ENCODE results near the gene CATSPERD.

The CATSPERD gene

DNA sequence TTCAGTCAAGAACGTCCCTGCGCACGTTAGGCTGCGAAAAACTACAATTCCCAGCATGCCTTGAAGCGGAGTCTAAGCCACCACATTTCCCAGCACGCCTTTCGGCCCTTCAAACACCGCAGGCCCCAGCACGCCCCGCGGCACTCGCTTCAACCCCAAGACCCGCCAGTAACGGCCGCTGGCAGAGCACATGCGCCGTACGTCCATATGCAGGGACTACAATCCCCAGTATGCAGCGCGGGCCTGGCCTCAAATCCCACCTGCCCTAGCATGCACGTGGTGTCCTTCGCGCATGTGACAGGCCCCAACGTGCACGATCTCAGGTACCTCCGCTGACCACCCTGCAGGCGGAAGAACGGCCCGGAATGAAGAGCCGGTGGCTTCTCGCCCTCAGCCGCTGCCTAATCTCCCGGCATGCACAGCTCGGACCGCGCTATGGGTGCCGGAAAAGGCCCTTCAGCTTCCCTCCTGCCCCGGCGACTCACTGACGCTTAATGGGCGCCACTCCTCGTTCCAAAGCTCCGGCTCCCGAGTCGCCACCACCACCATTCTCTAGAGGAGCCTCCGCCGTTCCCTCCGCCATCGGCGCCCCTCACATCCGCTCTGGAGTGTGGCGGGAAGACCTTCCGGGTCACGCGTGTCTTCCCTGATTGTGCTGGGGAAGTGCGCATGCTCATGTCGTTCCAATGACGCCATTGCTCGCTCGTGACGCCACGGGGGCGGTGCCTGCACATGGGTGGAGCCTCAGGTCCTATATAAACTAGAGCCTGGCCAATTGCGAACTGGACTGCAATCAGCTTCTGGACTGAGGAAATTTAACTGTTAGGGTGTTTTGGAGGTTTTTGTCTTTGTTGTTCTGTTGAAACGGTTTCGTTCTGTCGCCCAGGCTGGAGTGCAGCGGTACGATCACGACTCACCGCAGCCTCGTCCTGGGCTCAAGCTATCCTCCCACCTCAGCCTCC is 70.4 kb downstream of the CATSPERD start, which contains the start of gene DUS3L:
TSS of gene DUS3L (minus strand) at position 605 of the 962 bp plus-strand sequence. CDS start at position 583, 22 bp downstream.
- Histone ChIP-seq H2AFZ (ENCODE audit: insufficient read depth, low read length, poor library complexity) (peak within 1 kb of the TSS; percentile 79), H4K91ac (ENCODE audit: low read depth, low read length) (peak within 1 kb of the TSS; percentile 81)

DNA sequence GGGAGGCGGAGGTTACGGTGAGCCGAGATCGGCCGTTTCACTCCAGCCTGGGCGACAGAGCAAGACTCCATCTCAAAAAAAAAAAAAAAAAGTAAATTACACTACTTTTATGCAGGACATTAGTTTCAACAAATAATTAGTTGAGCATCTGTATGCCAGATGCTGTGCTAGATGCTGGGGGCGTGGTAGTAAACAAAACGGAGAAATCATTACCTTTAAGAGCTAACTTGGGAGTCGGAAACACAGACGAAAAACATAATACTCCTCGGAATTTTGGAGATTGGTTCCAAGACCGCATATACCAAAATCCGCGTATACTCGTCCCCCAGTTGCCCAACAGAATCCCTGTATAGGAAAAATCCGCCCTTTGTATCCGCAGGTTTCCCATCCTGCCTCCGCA is 71.8 kb downstream of the CATSPERD start:
- Histone ChIP-seq H4K8ac (ENCODE audit: low read depth, low read length) (no peak overlapping the region), H3K79me2 (ENCODE audit: control insufficient read depth, insufficient read depth, low read length, poor library complexity) (peaks cover 2% of the 10 kb centered on the region), H3K18ac (ENCODE audit: low read length) (no peak overlapping the region), H3K27me3 (ENCODE audit: insufficient read depth, low read length) (no peaks in the 10 kb centered on the region), H4K12ac (ENCODE audit: low read depth, low read length) (no peak overlapping the region), H3K9me3 (ENCODE audit: insufficient read depth, low read depth, low read length) (peaks cover 2% of the 10 kb centered on the region), H2AK5ac (ENCODE audit: low read length) (no peak overlapping the region), H3K4me2 (ENCODE audit: low read length) (no peak overlapping the region), H4K91ac (ENCODE audit: low read depth, low read length) (no peak overlapping the region), H3K9ac (ENCODE audit: low read length) (no peak overlapping the region), H3K79me1 (ENCODE audit: low read length) (peaks cover 4% of the 10 kb centered on the region), H3K23ac (ENCODE audit: low read length) (no peak overlapping the region), H3K14ac (ENCODE audit: low read length) (no peak overlapping the region), H3K36me3 (ENCODE audit: control insufficient read depth in 1 of 2, insufficient read depth in 2 of 2, low read length in 2 of 2) (peaks cover 27% of the 10 kb centered on the region in 2 experiments), H2BK12ac (ENCODE audit: low read length) (no peak overlapping the region), H2BK120ac (ENCODE audit: insufficient read depth, low read length, poor library complexity) (no peak overlapping the region), H2BK5ac (ENCODE audit: low read depth, low read length, poor library complexity) (no peak overlapping the region), H3K4me1 (ENCODE audit: control insufficient read depth in 1 of 2, insufficient read depth in 2 of 2, low read length in 2 of 2) (peaks cover 3 to 6% of the 10 kb centered on the region in 2 experiments), H3K27ac (ENCODE audit: low read depth, low read length) (no peak overlapping the region), H3K4ac (ENCODE audit: low read depth, low read length) (no peak overlapping the region), H2AFZ (ENCODE audit: insufficient read depth, low read length, poor library complexity) (no peak overlapping the region), H3K4me3 (ENCODE audit: low read depth, low read length) (no peak overlapping the region)
- no peak for DNase-seq
- no CpG with 5 or more reads among the region's 18 CpGs for WGBS (ENCODE audit: extremely low coverage, insufficient coverage, insufficient read length)

More for the DNA sequence above, 70.4 kb downstream of the CATSPERD start, which contains the start of gene DUS3L:
- peak; percentile 97 to 99 for DNase-seq
- H3K14ac ChIP-seq (ENCODE audit: low read length): peak within 1 kb of the TSS; percentile 47
- H3K23ac ChIP-seq (ENCODE audit: low read length): no peak within 1 kb of the TSS
- peak within 1 kb of the TSS; percentile 55 for H2BK5ac ChIP-seq (ENCODE audit: low read depth, low read length, poor library complexity)
- H3K36me3 ChIP-seq (ENCODE audit: control insufficient read depth in 1 of 2, insufficient read depth in 2 of 2, low read length in 2 of 2): peaks cover 41% of the 10 kb centered on the region in 2 experiments
- peak within 1 kb of the TSS; percentile 56 for H4K12ac ChIP-seq (ENCODE audit: low read depth, low read length)
- H4K8ac ChIP-seq (ENCODE audit: low read depth, low read length): peak within 1 kb of the TSS; percentile 81
- peaks cover 5% of the 10 kb centered on the region for H3K9me3 ChIP-seq (ENCODE audit: insufficient read depth, low read depth, low read length)
- H2BK120ac ChIP-seq (ENCODE audit: insufficient read depth, low read length, poor library complexity): peak within 1 kb of the TSS; percentile 47
- peak within 1 kb of the TSS; percentile 26 for H2AK5ac ChIP-seq (ENCODE audit: low read length)
- peak within 1 kb of the TSS; percentile 72 for H3K4me2 ChIP-seq (ENCODE audit: low read length)
- WGBS (ENCODE audit: extremely low coverage, insufficient coverage, insufficient read length): no CpG with 5 or more reads among the region's 72 CpGs
- peak within 1 kb of the TSS; percentile 79 for H3K27ac ChIP-seq (ENCODE audit: low read depth, low read length)
- peak within 1 kb of the TSS; percentile 44 for H3K4ac ChIP-seq (ENCODE audit: low read depth, low read length)
- H3K79me2 ChIP-seq (ENCODE audit: control insufficient read depth, insufficient read depth, low read length, poor library complexity): peaks cover 2% of the 10 kb centered on the region
- H3K18ac ChIP-seq (ENCODE audit: low read length): peak within 1 kb of the TSS; percentile 31
- H3K4me3 ChIP-seq (ENCODE audit: low read depth, low read length): peak within 1 kb of the TSS; percentile 83
- peaks cover 3 to 6% of the 10 kb centered on the region in 2 experiments for H3K4me1 ChIP-seq (ENCODE audit: control insufficient read depth in 1 of 2, insufficient read depth in 2 of 2, low read length in 2 of 2)
- peak within 1 kb of the TSS; percentile 86 for H3K9ac ChIP-seq (ENCODE audit: low read length)
- H3K79me1 ChIP-seq (ENCODE audit: low read length): peaks cover 4% of the 10 kb centered on the region
- no peaks in the 10 kb centered on the region for H3K27me3 ChIP-seq (ENCODE audit: insufficient read depth, low read length)
- no peak within 1 kb of the TSS for H2BK12ac ChIP-seq (ENCODE audit: low read length)

DNA sequence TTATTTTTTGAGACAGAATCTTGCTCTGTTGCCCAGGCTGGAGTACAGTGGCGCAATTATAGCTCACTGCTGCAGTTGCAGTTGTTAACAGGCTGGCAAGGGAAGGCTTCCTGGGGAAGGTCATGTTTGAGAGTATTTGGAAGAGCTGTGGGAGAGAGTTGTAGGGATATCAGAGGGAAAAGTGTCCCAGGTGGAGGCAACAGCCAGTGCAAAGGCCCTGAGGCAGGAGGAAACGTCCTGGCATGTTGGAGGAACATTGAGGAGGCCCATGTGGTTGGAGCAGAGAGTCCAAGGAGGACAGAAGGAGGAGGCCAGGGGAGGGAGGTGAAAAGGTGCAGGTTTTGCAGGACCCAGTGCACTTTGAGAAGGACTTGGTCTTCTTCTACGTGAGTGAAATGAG is 72.8 kb downstream of the CATSPERD start:
- Histone ChIP-seq H4K91ac (ENCODE audit: low read depth, low read length) (no peak overlapping the region), H2AK5ac (ENCODE audit: low read length) (no peak overlapping the region), H2AFZ (ENCODE audit: insufficient read depth, low read length, poor library complexity) (no peak overlapping the region), H3K9ac (ENCODE audit: low read length) (peak overlapping the region; percentile 7), H2BK5ac (ENCODE audit: low read depth, low read length, poor library complexity) (no peak overlapping the region), H2BK12ac (ENCODE audit: low read length) (no peak overlapping the region), H3K14ac (ENCODE audit: low read length) (no peak overlapping the region), H2BK120ac (ENCODE audit: insufficient read depth, low read length, poor library complexity) (no peak overlapping the region), H3K18ac (ENCODE audit: low read length) (no peak overlapping the region), H3K27me3 (ENCODE audit: insufficient read depth, low read length) (no peaks in the 10 kb centered on the region), H3K23ac (ENCODE audit: low read length) (no peak overlapping the region), H3K9me3 (ENCODE audit: insufficient read depth, low read depth, low read length) (peaks cover 2% of the 10 kb centered on the region), H3K4me3 (ENCODE audit: low read depth, low read length) (no peak overlapping the region), H3K4me2 (ENCODE audit: low read length) (no peak overlapping the region), H3K79me2 (ENCODE audit: control insufficient read depth, insufficient read depth, low read length, poor library complexity) (peaks cover 2% of the 10 kb centered on the region), H4K8ac (ENCODE audit: low read depth, low read length) (no peak overlapping the region), H3K36me3 (ENCODE audit: control insufficient read depth in 1 of 2, insufficient read depth in 2 of 2, low read length in 2 of 2) (peaks cover 18% of the 10 kb centered on the region in 2 experiments), H3K4me1 (ENCODE audit: control insufficient read depth in 1 of 2, insufficient read depth in 2 of 2, low read length in 2 of 2) (peaks cover 3 to 6% of the 10 kb centered on the region in 2 experiments), H3K27ac (ENCODE audit: low read depth, low read length) (no peak overlapping the region), H3K79me1 (ENCODE audit: low read length) (peaks cover 4% of the 10 kb centered on the region), H4K12ac (ENCODE audit: low read depth, low read length) (no peak overlapping the region), H3K4ac (ENCODE audit: low read depth, low read length) (no peak overlapping the region)
- DNase-seq: no peak
- no CpG with 5 or more reads among the region's 3 CpGs for WGBS (ENCODE audit: extremely low coverage, insufficient coverage, insufficient read length)

DNA sequence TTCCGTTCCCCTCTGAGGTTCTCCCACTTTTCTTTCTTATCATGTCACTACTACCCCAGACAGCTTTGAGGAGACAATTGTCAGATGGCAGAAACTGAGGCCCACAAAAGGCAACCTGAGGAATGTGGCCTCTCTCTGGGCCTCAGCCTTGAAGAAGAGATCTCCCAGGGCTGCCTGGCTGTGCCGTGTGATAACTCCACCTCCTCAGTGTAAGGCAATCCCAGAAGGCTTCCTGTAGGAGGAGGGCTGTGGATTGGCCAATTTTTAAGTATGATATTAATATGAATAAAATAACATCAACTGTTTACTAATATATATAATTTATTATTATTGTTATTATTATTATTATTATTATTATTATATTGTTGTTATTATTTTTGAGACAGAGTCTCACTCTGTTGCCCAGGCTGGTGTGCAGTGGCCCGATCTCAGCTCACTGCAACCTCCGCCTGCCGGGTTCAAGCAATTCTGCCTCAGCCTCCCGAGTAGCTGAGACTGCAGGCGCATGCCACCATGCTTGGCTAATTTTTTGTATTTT is 75.0 kb downstream of the CATSPERD start:
- Histone ChIP-seq H4K91ac (ENCODE audit: low read depth, low read length) (no peak overlapping the region), H3K27me3 (ENCODE audit: insufficient read depth, low read length) (no peaks in the 10 kb centered on the region), H3K14ac (ENCODE audit: low read length) (no peak overlapping the region), H2BK12ac (ENCODE audit: low read length) (no peak overlapping the region), H3K4me3 (ENCODE audit: low read depth, low read length) (no peak overlapping the region), H3K18ac (ENCODE audit: low read length) (no peak overlapping the region), H3K36me3 (ENCODE audit: control insufficient read depth in 1 of 2, insufficient read depth in 2 of 2, low read length in 2 of 2) (no peaks in the 10 kb centered on the region), H3K79me1 (ENCODE audit: low read length) (peaks cover 4% of the 10 kb centered on the region), H3K9ac (ENCODE audit: low read length) (no peak overlapping the region), H3K4ac (ENCODE audit: low read depth, low read length) (no peak overlapping the region), H3K9me3 (ENCODE audit: insufficient read depth, low read depth, low read length) (peaks cover 2% of the 10 kb centered on the region), H3K23ac (ENCODE audit: low read length) (no peak overlapping the region), H3K4me1 (ENCODE audit: control insufficient read depth in 1 of 2, insufficient read depth in 2 of 2, low read length in 2 of 2) (no peaks in the 10 kb centered on the region), H3K4me2 (ENCODE audit: low read length) (no peak overlapping the region), H4K12ac (ENCODE audit: low read depth, low read length) (no peak overlapping the region), H4K8ac (ENCODE audit: low read depth, low read length) (no peak overlapping the region), H3K27ac (ENCODE audit: low read depth, low read length) (no peak overlapping the region), H2BK5ac (ENCODE audit: low read depth, low read length, poor library complexity) (no peak overlapping the region), H2AK5ac (ENCODE audit: low read length) (no peak overlapping the region), H2AFZ (ENCODE audit: insufficient read depth, low read length, poor library complexity) (no peak overlapping the region), H3K79me2 (ENCODE audit: control insufficient read depth, insufficient read depth, low read length, poor library complexity) (peaks cover 2% of the 10 kb centered on the region), H2BK120ac (ENCODE audit: insufficient read depth, low read length, poor library complexity) (no peak overlapping the region)
- no peak for DNase-seq
- no CpG with 5 or more reads among the region's 7 CpGs for WGBS (ENCODE audit: extremely low coverage, insufficient coverage, insufficient read length)

Measured in trophoblast cell (in vitro differentiated cells and primary cell).